Measurements from ENCODE around the gene PPARG.

DNA sequence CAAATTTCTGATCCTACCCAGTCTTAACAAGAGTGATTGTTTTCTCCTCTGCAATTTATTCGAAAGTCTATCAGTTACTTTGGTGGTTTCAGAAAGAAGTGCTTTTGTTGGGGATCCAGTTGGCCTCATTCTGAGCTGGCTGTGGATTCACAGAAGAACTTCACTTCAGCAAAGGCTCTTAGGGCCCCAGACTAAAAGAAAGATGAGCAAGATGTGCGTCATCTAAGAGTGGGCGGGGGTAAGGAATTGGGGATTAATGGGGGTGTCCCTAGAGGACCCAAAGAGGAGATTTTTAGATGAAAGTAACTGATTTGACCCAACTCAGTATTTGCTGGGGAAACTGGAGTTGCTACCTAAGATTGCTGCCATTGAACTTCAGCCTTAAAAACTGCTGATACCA is 131.5 kb downstream of the PPARG start:
- TF ChIP-seq, protein P1, sequence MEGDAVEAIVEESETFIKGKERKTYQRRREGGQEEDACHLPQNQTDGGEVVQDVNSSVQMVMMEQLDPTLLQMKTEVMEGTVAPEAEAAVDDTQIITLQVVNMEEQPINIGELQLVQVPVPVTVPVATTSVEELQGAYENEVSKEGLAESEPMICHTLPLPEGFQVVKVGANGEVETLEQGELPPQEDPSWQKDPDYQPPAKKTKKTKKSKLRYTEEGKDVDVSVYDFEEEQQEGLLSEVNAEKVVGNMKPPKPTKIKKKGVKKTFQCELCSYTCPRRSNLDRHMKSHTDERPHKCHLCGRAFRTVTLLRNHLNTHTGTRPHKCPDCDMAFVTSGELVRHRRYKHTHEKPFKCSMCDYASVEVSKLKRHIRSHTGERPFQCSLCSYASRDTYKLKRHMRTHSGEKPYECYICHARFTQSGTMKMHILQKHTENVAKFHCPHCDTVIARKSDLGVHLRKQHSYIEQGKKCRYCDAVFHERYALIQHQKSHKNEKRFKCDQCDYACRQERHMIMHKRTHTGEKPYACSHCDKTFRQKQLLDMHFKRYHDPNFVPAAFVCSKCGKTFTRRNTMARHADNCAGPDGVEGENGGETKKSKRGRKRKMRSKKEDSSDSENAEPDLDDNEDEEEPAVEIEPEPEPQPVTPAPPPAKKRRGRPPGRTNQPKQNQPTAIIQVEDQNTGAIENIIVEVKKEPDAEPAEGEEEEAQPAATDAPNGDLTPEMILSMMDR (IDR thresholded peaks at IDR 0.05; ENCODE audit: low read depth, low read length) = no peak
- TF ChIP-seq POLR2A (IDR thresholded peaks at IDR 0.05; ENCODE audit: extremely low read depth, insufficient read length) = no peak
